A673 (cell line): Measurements from ENCODE around the gene C13orf42. TPM values are rescaled to one million over a fixed set of nuclear protein-coding genes. Genes with fewer than 3 reads are reported as not detected.

Experiments
- BruUV-seq: library from RNA; stranded (reverse); fragments of 400-500 nt; replicated peaks from 2 replicates; lab custom pipeline; 2021; lab: Mats Ljungman, UMichigan
- CTCF ChIA-PET: fragments of 300-600 bp; sonication (Branson Sonifier 250); formaldehyde crosslinking; loops from one replicate; lab custom pipeline; 2022; ENCODE audit warnings: antibody characterized with exemption; lab: Charles Lee
- POLR2A ChIA-PET: fragments of 300-600 bp; sonication (Branson Sonifier 250); formaldehyde crosslinking; loops from one replicate; lab custom pipeline; 2022; ENCODE audit warnings: antibody characterized with exemption; ENCODE audit not compliant: low non-redundant PET; lab: Charles Lee
- DNase-seq: peaks from one replicate; pipeline ENCODE4 v3.0.0-alpha.2; 2015; ENCODE audit warnings: low spot score
- H3K27ac ChIP-seq: fragments of 200-600 bp; sonication (generic); 2 replicates; pipeline ENCODE4 v1.5.1; 2016; ENCODE audit warnings: mixed run types, low read depth, mild to moderate bottlenecking, mixed read lengths, antibody characterized with exemption, low read length; ENCODE audit not compliant: poor library complexity, severe bottlenecking
- H3K27me3 ChIP-seq: fragments of 200-600 bp; sonication (generic); replicated peaks from 2 replicates; pipeline ENCODE4 v1.6.1; 2017; ENCODE audit warnings: mixed run types, low read depth, mild to moderate bottlenecking, mixed read lengths, antibody characterized with exemption, low read length; ENCODE audit not compliant: insufficient read depth, poor library complexity
- H3K36me3 ChIP-seq: fragments of 200-600 bp; sonication (generic); 2 replicates; pipeline ENCODE4 v1.6.1; 2016; ENCODE audit warnings: mixed run types, mild to moderate bottlenecking, mixed read lengths, antibody characterized with exemption, low read length; ENCODE audit not compliant: insufficient read depth, poor library complexity, severe bottlenecking
- H3K4me1 ChIP-seq: fragments of 200-600 bp; sonication (generic); 2 replicates; pipeline ENCODE4 v1.6.1; 2017; ENCODE audit warnings: mixed run types, mild to moderate bottlenecking, mixed read lengths, antibody characterized with exemption, low read length; ENCODE audit not compliant: insufficient read depth, poor library complexity, severe bottlenecking
- H3K4me3 ChIP-seq: fragments of 200-600 bp; sonication (generic); 2 replicates; pipeline ENCODE4 v1.5.1; 2016; ENCODE audit warnings: low read depth, mixed run types, mild to moderate bottlenecking, mixed read lengths, low read length; ENCODE audit not compliant: poor library complexity, severe bottlenecking
- H3K9me3 ChIP-seq: fragments of 200-600 bp; sonication (generic); 2 replicates; pipeline ENCODE4 v1.6.1; 2016; ENCODE audit warnings: mixed run types, low read depth, mild to moderate bottlenecking, mixed read lengths, antibody characterized with exemption, low read length; ENCODE audit not compliant: poor library complexity, severe bottlenecking
- CTCF ChIP-seq: fragments of 300-800, 200-600 bp; sonication (generic); conservative IDR thresholded peaks from 2 replicates; pipeline ENCODE4 v1.5.1; 2017; ENCODE audit warnings: low read depth, mild to moderate bottlenecking, antibody characterized with exemption, low read length, moderate library complexity, mixed read lengths
- EZH2 ChIP-seq: fragments of 200-600 bp; sonication (generic); IDR thresholded peaks from 2 replicates; pipeline ENCODE4 v1.6.1; 2017; ENCODE audit warnings: borderline replicate concordance, low read depth, mild to moderate bottlenecking, mixed read lengths, antibody characterized with exemption, low read length; ENCODE audit not compliant: poor library complexity, severe bottlenecking
- intact Hi-C: fragments of 100-400 bp; cut with micrococcal nuclease; formaldehyde crosslinking; loops from one replicate; pipeline ENCODE4 v1.10.0; 2022; ENCODE audit not compliant: unreplicated experiment
- total RNA-seq: library from RNA; stranded (reverse); gene quantifications from 2 replicates; pipeline ENCODE4 v1.2.3, GENCODE V29; 2021

Gene C13orf42
- total RNA-seq, 1 experiment from 2014 or later: not detected

DNA sequence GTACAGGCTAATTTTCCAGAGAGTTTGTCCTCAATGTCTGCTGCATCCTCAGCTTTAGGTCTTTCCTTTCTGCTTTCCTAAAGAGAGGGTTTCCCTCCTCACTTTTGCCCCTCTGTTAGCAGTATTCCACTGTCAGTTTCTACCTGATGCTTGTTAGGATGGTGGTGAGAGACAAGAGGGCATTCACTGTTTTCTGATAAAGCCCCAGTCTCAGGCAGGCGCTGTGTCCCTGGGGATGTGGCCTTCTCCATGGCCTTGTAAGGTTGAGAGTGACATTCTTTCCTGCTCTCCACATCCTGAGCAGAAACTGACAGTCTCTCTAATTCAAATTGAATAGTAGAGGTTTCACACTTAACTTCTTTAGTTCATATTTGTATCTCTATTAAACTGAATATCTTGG lies 14.9 kb downstream of the C13orf42 start:
- Histone ChIP-seq H3K27ac (no peak overlapping the region), H3K4me1 (no peaks in the 10 kb centered on the region), H3K4me3 (no peak overlapping the region), H3K36me3 (no peaks in the 10 kb centered on the region), H3K9me3 (no peaks in the 10 kb centered on the region), H3K27me3 (no peaks in the 10 kb centered on the region)
- ChIA-PET CTCF (no interaction called here), POLR2A (no interaction called here)
- DNase-seq: no peak
- TF ChIP-seq EZH2: no peak
- TF ChIP-seq CTCF: no peak
- intact Hi-C loops: no loop called here
- no TSS peak for BruUV-seq

GRCh38 chr13:51093574-51093973 lies 17.5 kb downstream of the C13orf42 start:
- intact Hi-C loops: no loop called here
- ChIA-PET POLR2A (no interaction called here), CTCF (no interaction called here)
- no peaks in the 10 kb centered on the region for H3K27me3 ChIP-seq
- no TSS peak for BruUV-seq
- no peaks in the 10 kb centered on the region for H3K4me1 ChIP-seq
- no peaks in the 10 kb centered on the region for H3K9me3 ChIP-seq
- DNase-seq: no peak
- no peaks in the 10 kb centered on the region for H3K36me3 ChIP-seq
- H3K4me3 ChIP-seq: no peak overlapping the region
- no peak overlapping the region for H3K27ac ChIP-seq
- TF ChIP-seq CTCF (no peak), EZH2 (no peak)

GRCh38 chr13:51091839-51092238 lies 19.2 kb downstream of the C13orf42 start:
- no peaks in the 10 kb centered on the region for H3K9me3 ChIP-seq
- POLR2A ChIA-PET: no interaction called here
- no peaks in the 10 kb centered on the region for H3K4me1 ChIP-seq
- no TSS peak for BruUV-seq
- no peak overlapping the region for H3K27ac ChIP-seq
- no peaks in the 10 kb centered on the region for H3K36me3 ChIP-seq
- intact Hi-C loops: no loop called here
- H3K4me3 ChIP-seq: no peak overlapping the region
- DNase-seq: no peak
- TF ChIP-seq CTCF (no peak), EZH2 (no peak)
- no peaks in the 10 kb centered on the region for H3K27me3 ChIP-seq
- CTCF ChIA-PET: no interaction called here
